Fibroblast of pulmonary artery (primary cell): Measurements from ENCODE around the gene APOE.
"Not testable (repeated sequence)": the region's sequence is repeated elsewhere in the genome, so short reads cannot be mapped to it uniquely, and the experiment has no call there.

Experiments used
- DNase-seq: peaks from one replicate; pipeline ENCODE4 v3.0.0-alpha.2; 2010; ENCODE audit warnings: low read depth
- H3K4me3 ChIP-seq: replicated peaks from 2 replicates; pipeline ENCODE4 v1.5.1; 2011; ENCODE audit warnings: low read depth, mild to moderate bottlenecking, control low read depth, low read length, moderate library complexity
- TF ChIP-seq, protein P1 (sequence below): IDR thresholded peaks from 2 replicates; pipeline ENCODE4 v1.5.1; 2011; ENCODE audit warnings: mild to moderate bottlenecking, control low read depth, low read length, inconsistent platforms; ENCODE audit errors: missing control alignments

APOE gene

GRCh38 chr19:44903602-44904425, 1.8 kb upstream of the APOE start:
- DNase-seq: peak; percentile 72
- TF ChIP-seq, protein P1, sequence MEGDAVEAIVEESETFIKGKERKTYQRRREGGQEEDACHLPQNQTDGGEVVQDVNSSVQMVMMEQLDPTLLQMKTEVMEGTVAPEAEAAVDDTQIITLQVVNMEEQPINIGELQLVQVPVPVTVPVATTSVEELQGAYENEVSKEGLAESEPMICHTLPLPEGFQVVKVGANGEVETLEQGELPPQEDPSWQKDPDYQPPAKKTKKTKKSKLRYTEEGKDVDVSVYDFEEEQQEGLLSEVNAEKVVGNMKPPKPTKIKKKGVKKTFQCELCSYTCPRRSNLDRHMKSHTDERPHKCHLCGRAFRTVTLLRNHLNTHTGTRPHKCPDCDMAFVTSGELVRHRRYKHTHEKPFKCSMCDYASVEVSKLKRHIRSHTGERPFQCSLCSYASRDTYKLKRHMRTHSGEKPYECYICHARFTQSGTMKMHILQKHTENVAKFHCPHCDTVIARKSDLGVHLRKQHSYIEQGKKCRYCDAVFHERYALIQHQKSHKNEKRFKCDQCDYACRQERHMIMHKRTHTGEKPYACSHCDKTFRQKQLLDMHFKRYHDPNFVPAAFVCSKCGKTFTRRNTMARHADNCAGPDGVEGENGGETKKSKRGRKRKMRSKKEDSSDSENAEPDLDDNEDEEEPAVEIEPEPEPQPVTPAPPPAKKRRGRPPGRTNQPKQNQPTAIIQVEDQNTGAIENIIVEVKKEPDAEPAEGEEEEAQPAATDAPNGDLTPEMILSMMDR: peak; percentile 93
- H3K4me3 ChIP-seq: no peak overlapping the region

- no peak overlapping the region for H3K4me3 ChIP-seq
- TF ChIP-seq, protein P1: peak; percentile 22
- DNase-seq: no peak
Observed at GRCh38 chr19:44904426-44904994, 1.1 kb upstream of the APOE start.

GRCh38 chr19:44907613-44908012, 2.0 kb downstream of the APOE start:
- peak overlapping the region; percentile 24 for H3K4me3 ChIP-seq
- TF ChIP-seq, protein P1: no peak
- no peak for DNase-seq

- DNase-seq: no peak
- TF ChIP-seq, protein P1: no peak
- peak overlapping the region; percentile 24 for H3K4me3 ChIP-seq
Observed at GRCh38 chr19:44908074-44908835, 2.7 kb downstream of the APOE start.

GRCh38 chr19:44908836-44909261, 3.3 kb downstream of the APOE start:
- DNase-seq: no peak
- TF ChIP-seq, protein P1: no peak
- H3K4me3 ChIP-seq: no peak overlapping the region

GRCh38 chr19:44909775-44910174, 4.2 kb downstream of the APOE start:
- H3K4me3 ChIP-seq: no peak overlapping the region
- TF ChIP-seq, protein P1: no peak
- no peak for DNase-seq

GRCh38 chr19:44911896-44912295, 6.3 kb downstream of the APOE start:
- not testable (repeated sequence) for DNase-seq, H3K4me3 ChIP-seq
